Astrocyte (in vitro differentiated cells and primary cell): Measurements from ENCODE around the gene ANGPTL8.

ENCODE experiments used
- CTCF ChIP-seq: IDR thresholded peaks from 2 replicates; pipeline ENCODE4 v1.5.1; 2011; ENCODE audit warnings: low read depth, mild to moderate bottlenecking, inconsistent platforms, low read length, moderate library complexity; ENCODE audit not compliant: insufficient read depth
- EZH2 ChIP-seq: IDR thresholded peaks from 2 replicates; pipeline ENCODE4 v1.6.1; 2012; ENCODE audit warnings: mild to moderate bottlenecking, low read length, inconsistent platforms; ENCODE audit not compliant: insufficient read depth

- TF ChIP-seq CTCF (no peak), EZH2 (no peak)
These were observed 48.9 kb upstream of the ANGPTL8 start for GRCh38 chr19:11190501-11190900.
